ENCODE measurements around the gene VPS51.
"Not testable (repeated sequence)": the region's sequence is repeated elsewhere in the genome, so short reads cannot be mapped to it uniquely, and the experiment has no call there.

The VPS51 gene

DNA sequence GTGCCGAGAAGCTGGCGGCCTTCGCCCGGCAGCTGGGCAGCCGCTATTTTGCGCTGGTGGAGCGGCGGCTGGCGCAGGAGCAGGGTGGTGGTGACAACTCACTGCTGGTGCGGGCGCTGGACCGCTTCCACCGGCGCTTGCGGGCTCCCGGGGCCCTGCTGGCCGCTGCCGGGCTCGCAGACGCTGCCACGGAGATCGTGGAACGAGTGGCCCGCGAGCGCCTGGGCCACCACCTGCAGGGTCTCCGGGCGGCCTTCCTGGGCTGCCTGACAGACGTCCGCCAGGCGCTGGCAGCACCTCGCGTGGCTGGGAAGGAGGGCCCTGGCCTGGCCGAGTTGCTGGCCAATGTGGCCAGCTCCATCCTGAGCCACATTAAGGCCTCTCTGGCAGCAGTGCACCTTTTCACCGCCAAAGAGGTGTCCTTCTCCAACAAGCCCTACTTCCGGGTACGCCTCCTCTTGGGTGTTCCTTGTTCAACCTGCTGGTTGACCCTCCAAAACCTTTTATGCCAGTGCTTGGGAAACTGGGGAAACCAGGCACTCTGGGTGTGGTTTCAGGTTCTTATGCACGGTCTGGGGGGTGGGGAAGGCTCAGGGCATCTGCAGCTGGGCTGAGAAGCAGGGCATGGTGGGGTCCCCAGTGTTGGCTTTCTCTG, 12.6 kb downstream of the VPS51 start:
- DNase-seq = no peak

DNA sequence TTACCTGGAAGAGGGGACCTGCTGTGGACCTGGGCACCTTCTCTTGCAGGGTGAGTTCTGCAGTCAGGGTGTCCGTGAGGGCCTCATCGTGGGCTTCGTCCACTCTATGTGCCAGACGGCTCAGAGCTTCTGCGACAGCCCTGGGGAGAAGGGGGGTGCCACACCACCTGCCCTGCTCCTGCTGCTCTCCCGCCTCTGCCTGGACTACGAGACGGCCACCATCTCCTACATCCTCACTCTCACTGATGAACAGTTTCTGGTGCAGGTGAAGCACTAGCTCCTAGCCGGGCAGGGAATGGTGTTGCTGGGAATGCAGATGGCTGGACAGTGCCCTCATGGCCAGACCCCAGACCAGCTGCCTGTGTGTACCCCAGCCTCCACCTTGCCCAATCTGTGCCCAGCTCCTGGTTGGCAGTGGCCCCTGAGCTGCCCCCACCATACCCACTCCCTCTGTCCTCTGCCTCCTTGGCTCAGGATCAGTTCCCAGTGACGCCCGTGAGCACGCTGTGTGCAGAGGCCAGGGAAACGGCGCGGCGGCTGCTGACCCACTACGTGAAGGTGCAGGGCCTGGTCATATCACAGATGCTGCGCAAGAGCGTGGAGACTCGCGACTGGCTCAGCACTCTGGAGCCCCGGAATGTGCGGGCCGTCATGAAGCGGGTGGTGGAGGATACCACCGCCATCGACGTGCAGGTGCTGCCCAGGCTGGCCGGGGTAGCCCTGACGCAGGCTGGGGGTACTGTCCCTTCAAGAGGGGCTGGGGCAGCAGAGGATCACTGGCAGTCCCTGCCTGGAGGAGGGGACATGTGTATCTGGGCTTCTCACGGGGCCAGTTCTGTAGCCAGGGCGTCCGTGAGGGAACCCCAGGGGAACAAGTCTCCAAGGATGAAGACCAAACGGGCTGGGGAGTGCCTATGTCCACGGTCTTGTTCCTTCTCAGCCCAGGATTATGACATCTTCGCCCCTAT, 13.5 kb downstream of the VPS51 start:
- no peak for DNase-seq

DNA sequence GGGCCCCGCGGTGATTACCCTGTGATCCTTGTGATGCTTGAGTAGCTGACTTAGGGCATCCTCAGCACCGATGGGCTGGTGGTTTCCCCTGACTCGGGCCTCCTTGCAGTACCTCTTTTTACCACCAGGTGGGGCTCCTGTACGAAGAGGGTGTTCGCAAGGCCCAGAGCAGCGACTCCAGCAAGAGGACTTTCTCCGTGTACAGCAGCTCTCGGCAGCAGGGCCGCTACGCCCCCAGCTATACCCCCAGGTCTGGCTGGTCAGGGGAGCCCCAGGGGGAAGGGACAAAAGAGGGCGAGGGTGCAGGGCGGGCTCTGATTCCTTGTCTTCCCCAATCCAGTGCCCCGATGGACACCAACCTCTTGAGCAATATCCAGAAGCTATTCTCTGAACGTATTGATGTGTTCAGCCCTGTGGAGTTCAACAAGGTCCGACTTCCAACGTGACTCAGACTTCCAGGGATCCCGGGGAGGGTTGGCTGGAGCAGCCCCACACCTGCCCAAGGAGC, 14.4 kb downstream of the VPS51 start:
- peak; percentile 60 to 78 for DNase-seq

DNA sequence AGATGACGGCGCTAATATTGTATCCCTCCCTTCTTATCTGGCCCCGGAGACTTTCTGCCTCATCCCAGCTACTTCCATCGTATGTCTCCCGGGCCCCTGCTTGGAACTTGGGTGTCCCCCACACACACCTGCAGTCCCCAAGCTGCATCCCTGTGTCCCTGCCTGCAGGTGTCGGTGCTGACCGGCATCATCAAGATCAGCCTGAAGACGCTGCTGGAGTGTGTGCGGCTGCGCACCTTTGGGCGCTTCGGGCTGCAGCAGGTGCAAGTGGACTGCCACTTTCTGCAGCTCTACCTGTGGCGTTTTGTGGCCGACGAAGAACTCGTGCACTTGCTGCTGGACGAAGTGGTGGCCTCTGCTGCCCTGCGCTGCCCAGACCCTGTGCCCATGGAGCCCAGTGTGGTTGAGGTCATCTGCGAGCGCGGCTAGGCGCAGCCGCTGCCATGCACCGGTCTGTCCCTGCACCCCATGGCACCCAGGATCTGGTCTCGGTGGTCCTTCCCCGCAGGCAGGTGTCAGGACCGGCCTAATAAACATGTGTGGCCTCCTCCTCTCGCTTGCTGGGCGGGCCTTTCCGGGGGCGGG, 15.2 kb downstream of the VPS51 start:
- no peak for DNase-seq

DNA sequence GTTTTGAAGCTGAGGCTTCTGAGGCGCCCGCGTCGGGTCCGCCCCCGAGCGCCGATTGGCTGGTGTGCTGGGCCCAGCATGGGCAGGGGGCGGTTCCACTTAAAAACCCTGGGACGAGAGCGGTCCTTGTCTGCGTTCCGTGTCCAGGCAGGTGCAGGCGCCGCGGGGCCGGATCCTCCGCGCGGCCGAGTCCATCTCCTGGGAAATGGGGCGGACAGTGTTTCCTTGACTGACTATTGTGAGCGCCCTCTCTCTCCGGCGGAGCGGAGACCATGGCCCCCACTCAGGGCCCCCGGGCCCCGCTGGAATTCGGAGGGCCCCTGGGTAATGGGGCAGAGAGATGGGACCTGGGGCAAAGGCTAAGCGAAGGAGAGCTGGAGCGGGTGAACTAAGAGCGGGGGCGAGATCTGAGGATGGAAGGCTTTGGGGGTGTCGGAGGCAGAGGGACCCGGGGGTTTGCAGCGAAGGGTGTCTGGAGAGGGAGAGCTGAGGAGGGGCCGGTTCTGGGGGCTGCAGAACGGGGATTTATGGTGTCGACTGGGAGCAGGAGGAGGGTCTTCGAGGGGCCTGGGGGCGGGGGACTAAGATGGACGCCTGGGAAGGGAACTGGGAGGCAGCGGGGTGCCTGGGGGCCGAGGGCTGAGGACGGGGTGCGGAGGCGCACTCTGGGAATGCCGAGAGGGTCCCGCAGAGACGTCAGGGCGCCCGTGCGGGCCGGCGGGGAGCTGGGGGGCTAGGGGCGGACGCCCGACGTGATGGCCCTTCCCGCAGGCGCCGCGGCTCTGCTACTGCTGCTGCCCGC, 15.9 kb downstream of the VPS51 start, which contains the start of gene TM7SF2:
Gene TM7SF2, plus strand, starts transcription at position 129 of the 802 bp plus-strand sequence. Its CDS starts 144 bp downstream, at position 273.
- DNase-seq = peak; percentile 88 to 94

DNA sequence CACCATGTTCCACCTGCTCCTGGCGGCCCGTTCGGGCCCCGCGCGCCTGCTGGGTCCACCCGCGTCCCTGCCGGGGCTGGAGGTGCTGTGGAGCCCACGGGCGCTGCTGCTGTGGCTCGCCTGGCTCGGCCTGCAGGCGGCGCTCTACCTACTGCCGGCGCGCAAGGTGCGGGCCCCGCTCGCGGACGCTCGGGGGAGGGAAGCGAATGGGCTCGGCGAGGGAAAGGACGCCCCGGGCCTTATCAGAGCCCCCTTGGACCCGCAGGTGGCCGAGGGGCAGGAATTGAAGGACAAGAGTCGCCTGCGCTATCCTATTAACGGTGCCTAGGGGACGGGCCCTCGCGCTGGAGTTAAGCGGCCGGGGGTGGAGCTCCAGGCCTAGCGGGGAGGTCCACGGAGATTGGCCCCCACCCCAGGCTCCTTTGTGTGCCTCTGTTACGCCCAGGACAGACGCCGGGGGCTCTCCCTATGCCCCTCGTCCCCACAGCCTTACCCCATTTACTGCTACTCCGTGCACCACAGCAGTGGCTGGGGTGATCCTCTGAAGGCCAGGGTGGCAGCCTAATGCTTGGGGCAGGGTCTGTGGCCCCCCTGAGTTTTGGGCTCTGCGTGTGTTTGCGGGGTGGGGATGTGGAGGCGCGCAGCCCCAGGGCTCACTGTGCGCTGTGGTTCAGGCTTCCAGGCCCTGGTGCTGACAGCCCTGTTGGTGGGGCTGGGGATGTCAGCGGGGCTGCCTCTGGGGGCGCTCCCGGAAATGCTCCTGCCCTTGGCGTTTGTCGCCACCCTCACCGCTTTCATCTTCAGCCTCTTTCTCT, 16.7 kb downstream of the VPS51 start:
- DNase-seq = peak; percentile 40 to 67

DNA sequence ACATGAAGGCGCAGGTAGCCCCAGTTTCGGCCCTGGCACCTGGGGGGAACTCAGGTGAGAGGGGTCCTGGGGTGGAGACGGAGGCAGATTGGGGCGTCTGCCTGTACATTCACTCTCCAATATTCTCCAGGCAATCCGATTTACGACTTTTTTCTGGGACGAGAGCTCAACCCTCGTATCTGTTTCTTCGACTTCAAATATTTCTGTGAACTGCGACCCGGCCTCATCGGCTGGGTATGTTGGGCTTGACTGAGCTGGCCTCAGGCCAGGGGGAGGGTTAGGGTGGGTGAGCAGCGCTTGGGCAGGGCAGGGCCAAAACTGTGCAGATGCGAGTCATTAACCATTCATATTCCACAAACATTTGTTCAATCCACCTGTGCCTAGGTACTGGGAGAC, 17.3 kb downstream of the VPS51 start:
- DNase-seq = no peak

DNA sequence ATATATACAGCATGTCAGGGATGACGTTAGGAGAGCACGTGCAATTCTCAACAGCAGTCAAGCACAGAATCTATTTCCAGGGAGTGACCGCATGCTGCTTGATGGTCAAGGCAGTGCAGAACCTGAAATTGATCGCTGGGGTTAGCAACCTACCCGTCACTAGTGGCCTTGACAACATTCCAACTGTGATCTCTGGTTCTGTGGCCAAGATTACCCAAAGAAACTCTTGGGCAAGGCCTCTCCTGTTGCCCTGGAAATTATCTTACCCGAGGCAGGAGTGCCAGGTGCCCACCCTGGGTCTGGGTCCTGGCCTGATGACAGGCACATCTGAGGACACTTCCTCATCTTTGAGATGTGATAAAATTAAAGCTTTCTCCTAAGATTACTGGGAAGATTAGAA, 17.8 kb downstream of the VPS51 start:
- DNase-seq = no peak

DNA sequence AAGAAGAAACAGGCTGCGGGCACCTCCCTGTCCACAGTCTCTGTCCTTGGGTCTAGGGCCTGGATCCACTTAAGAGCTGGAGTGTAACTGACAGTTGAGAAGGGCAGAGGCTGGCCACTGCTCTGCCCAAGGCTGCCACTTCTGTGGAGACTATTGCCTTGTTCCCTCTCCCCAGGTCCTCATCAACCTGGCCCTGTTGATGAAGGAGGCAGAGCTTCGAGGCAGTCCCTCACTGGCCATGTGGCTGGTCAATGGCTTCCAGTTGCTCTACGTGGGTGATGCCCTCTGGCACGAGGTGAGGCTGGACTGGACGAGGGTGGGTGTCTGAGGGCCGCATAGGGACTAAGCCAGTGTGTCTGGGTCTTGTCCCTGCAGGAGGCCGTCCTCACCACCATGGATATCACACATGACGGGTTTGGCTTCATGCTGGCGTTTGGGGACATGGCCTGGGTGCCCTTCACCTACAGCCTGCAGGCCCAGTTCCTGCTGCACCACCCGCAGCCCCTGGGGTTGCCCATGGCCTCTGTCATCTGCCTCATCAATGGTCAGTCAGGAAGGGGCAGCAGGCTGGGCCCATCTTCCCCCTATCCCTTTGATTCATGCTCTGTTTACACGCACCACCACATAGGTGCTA, 18.6 kb downstream of the VPS51 start:
- DNase-seq = no peak

DNA sequence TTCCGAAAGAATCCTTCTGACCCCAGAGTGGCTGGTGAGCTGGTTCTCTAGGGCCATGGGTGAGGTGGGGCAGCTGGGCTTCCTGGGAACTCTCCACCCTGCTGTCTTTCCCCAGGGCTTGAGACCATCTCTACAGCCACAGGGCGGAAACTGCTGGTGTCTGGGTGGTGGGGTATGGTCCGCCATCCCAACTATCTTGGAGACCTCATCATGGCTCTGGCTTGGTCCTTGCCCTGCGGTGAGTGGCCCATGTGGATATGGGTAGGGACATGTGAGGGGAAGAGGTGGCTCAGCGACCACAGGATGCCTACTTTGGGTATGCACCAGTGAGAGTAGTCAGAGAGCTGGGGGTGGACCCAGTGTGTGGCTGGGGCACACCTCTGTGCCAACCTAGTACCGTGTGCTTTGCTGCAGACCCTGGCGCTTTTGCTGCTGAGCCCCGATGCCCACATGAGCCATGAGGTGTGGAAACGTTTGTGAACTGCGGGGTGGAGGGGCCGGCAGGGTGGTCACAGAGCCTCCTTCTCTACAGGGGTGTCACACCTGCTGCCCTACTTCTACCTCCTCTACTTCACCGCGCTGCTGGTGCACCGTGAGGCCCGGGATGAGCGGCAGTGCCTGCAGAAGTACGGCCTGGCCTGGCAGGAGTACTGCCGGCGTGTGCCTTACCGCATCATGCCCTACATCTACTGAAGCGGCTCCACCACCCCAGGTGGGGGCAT, 19.5 kb downstream of the VPS51 start:
- DNase-seq = no peak

DNA sequence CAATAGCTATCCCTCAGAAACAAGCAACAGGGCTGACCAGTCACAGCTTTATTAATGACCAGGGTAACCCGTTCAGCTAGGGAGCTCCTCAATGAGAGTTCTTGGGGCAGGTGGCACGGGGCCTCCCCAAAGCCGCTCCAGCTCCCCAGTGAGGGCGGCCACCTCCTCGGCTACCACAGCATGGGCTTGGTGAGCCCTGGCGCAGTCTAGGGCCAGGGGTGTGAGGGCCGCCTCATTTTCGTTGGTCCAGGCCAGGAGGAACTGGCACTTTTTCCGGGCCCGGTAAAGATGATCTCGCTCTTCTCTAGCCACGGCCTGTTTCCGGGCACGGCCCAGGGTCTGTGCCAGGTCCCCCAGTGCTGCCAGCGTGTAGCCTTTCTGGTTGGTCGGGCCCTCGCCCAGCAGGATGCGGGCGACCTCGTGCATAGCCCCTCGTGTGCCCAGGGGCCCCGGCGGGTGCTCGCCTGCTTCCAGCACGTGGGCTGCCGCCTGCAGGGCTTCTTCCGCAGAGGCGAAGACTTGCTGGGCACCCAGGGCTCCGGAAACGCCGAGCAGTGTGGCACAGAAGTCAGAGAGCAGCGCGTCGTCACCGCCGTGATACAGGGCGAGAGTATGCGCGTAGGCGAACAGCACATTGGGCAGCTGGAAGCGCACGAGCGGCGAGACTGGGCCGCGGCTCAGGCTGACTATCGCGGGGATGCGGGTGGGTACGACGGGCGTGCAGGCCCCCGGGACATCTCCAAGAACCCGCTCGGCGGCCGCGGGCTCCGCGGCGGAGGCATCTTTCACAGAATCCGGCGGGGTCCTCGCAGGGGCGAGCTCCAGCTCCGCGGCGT, 20.6 kb downstream of the VPS51 start:
- DNase-seq = peak; percentile 12 to 17

DNA sequence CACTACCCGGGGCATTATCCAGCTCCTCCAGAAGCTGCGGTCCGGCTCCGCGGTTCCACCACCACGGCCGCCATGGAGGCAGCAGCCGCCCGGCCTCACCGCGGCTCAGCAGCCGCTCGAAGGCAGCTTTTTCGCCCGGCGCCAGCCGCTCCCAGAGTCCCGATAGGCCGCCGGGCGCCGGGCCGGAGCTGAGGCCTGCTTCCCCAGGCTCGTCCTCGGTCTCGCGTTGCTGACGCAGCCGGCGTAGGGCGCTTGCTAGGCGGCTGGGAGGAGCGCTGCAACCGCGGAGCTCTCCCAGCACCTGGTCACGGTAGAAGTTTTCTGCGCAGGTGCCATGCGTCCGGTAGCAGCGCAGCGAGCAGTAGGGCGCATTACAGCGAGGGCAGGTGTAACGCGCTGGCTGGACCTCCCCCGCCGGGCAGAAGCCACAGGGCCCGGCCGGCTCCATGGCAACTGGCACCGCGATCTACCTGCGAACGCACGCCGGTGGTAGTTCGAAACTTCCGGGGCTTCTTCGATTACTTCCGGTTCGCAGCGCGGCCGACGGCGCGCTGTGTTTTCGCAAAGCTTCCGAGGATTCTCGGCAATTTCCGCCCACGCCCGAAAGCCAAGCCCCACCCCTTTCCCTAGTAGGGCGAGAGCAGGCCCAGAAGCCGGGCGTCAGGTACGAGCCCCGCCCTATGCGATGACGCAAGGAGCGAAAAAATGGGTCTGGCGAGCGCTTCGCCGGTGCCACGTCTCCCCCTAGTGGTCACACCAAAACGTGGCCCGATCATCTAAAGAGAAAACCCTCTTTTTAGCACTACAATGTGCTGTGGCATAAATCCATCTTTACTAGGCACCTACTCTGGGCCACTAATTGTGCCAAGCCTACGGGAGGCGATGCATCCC, 21.4 kb downstream of the VPS51 start, which contains the start of gene ZNHIT2:
Gene ZNHIT2, minus strand, starts transcription at position 496 of the 891 bp plus-strand sequence. Its CDS starts 48 bp downstream, at position 448.
- peak; percentile 96 to 99 for DNase-seq

DNA sequence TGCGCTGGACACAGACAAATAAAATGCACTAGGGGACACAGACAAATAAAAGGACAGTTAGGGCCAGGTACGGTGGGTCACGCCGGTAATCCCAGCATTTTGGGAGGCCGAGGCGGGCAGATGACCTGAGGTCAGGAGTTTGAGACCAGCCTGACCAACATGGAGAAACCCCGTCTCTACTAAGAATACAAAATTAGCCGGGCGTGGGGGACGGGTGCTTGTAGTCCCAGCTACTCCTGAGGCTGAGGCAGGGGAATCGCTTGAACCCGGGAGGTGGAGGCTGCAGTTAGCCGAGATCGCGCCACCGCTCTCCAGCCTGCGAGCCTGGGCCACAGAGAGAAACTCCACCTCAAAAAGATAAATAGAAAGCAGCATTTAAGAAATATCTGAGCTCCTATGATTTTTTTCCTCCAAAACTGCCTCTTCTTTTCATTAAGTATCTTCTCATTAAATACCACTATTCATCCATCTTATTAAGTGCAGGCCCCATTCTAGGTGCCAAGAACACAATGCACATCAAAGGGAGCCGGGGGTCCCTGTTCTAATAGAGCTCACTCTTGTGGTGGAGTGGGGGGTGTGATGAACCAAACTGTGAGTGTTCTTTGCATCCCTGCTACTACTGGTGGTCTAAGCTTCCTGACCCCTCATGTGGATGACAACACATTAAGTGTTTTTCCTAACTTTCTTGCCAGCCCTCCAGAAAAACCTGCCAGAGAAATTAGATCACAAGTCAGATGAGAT, 22.3 kb downstream of the VPS51 start:
- DNase-seq = no peak

DNA sequence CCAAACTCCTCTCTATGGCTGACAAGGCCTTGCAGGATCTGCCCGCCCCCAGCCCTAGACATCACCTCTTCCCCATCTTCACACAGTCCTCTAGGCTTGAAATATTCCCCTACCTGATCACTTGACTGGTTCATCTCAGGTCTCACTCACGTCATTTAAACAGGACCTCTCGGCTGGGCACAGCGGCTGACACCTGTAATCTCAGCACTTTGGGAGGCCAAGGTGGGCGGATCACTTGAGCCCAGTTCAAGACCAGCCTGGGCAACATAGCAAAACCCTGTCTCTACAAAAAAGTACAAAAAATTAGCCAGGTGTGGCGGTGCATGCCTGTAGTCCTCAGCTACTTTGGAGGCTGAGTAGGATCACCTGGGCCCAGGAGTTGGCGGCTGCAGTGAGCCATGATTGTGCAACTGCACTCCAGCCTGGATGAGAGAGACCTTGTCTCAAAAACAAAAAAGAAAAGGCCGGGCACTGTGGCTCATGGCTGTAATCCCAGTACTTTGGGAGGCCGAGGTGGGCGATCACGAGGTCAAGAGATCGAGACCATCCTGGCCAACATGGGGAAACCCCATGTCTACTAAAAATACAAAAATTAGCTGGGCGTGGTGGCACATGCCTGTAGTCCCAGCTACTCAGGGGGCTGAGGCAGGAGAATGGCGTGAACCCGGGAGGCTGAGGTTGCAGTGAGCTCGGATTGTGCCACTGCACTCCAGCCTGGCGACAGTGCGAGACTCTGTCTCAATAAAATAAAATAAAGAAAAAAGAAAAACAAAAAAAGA, 23.1 kb downstream of the VPS51 start:
- DNase-seq = not testable (repeated sequence)

DNA sequence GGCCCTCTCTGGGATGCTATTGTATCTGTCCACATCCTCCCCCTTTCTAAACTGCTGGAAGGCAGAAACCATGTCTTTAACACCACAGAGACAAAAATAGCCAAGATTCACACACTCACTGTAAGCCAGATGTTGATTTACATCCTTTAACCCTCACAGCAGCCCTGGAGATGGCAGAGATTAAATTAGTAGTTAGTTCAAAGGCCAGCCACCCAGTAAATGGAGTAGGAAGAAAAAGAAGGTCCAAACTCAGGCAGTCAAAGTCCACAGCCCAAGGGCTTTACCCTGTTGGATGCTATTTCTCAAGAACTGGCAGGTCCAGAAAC, 23.6 kb downstream of the VPS51 start:
- no peak for DNase-seq

DNA sequence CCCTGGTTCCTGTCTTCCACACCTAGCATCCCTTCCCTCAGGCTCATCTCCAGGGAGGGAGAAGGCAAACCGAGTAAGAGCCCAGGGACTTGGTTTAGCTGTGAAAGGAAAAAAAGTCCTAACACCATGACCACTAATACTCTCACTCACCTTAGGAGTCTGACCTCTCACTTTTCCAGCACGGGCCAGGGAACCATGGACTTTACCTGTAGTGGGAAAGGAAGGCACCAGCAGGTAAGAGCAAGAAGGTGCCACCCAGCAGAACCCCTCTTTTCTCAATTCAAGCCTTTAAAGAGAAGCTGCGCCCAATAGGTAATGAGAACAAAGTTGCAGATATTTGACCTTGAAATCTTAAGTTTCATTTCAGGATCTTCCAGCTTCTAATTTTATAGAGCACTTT, 24.8 kb downstream of the VPS51 start:
- no peak for DNase-seq

DNA sequence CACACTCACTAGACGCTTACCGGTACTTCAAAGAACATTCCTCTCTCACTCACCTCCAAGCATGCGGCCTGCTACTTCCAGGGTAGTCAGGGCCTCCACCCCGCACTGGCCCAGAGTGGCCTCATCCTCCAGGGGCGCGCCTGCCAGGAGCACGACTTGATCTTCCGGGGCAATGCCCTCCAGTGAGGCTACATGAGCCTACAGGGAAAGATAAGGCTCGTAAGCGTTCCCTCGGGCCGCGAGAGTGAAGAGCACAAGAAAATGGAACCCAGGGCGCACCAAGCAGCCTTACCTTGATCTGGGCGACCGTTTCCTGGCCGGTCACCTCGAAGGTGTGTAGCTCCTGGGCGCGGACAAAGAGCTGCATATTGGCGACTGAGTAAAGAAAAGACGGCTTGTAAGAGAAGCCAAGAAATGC, 25.4 kb downstream of the VPS51 start:
- DNase-seq = no peak
